Small intestine (tissue), 7 donors: ENCODE data around the gene DOHH. TPM values are rescaled to one million over a fixed set of nuclear protein-coding genes. Genes with fewer than 3 reads are reported as not detected.

Experiments
- DNase-seq, 2 donors: peaks; one replicate each; pipeline versions ENCODE4 v3.0.0 to v3.0.0-alpha.2; 2013
- FAIRE-seq: peaks from 2 replicates; lab custom pipeline; 2012; peaks lifted over from hg19 to GRCh38; lab: Jason Lieb, UNC
- H3K27ac ChIP-seq, 3 donors: one replicate each; pipeline ENCODE4 v1.5.1; 2013; ENCODE audit warnings: low read length in 2 of 3, mild to moderate bottlenecking in 2 of 3, control low read depth in 1 of 3, inconsistent platforms in 1 of 3, low read depth in 1 of 3, moderate library complexity in 1 of 3
- H3K27me3 ChIP-seq, 3 donors: one replicate each; pipeline ENCODE4 v1.6.1; 2013; ENCODE audit warnings: low read length in 3 of 3, inconsistent platforms in 1 of 3; ENCODE audit not compliant: control insufficient read depth in 3 of 3, insufficient read depth in 3 of 3
- H3K36me3 ChIP-seq, 3 donors: one replicate each; pipeline ENCODE4 v1.6.1; 2013; ENCODE audit warnings: low read length in 3 of 3, inconsistent platforms in 1 of 3, low read depth in 1 of 3, mild to moderate bottlenecking in 1 of 3, moderate library complexity in 1 of 3; ENCODE audit not compliant: control insufficient read depth in 3 of 3, insufficient read depth in 2 of 3
- H3K4me1 ChIP-seq, 3 donors: one replicate each; pipeline ENCODE4 v1.6.1; 2013; ENCODE audit warnings: low read length in 2 of 3, inconsistent platforms in 1 of 3, low read depth in 1 of 3, mild to moderate bottlenecking in 1 of 3, moderate library complexity in 1 of 3; ENCODE audit not compliant: control insufficient read depth in 3 of 3, insufficient read depth in 2 of 3
- H3K4me3 ChIP-seq, 3 donors: one replicate each; pipeline ENCODE4 v1.5.1; 2013; ENCODE audit warnings: low read length in 3 of 3, control low read depth in 1 of 3, inconsistent platforms in 1 of 3, low read depth in 1 of 3, mild to moderate bottlenecking in 1 of 3, moderate library complexity in 1 of 3
- H3K9me3 ChIP-seq, 2 donors: one replicate each; pipeline ENCODE4 v1.6.1; 2013; ENCODE audit warnings: low read depth in 1 of 2, low read length in 1 of 2; ENCODE audit not compliant: control insufficient read depth in 2 of 2, insufficient read depth in 1 of 2
- WGBS, 3 donors: extraction: QIAGEN DNeasy Blood & Tissue Kit; methylation state at CpG; one replicate each; pipeline ENCODE4 v1.1.7; 2013; 5-methylcytosine and 5-hydroxymethylcytosine counted together
- polyA plus RNA-seq, 4 donors: library from polyadenylated mRNA; stranded (reverse) in 3 of 4; unstranded in 1 of 4; fragments of 200-250 nt in 3 of 4; fragments of 120-200 nt in 1 of 4; gene quantifications; one replicate each; pipeline versions ENCODE4 v1.2.1 to v1.2.3, GENCODE V29; 2013
- donor health status: healthy with polysubstance abuse.
- donor health status: control.
- donor health status: control.
- donor health status: Bipolar disorder and iron deficiency.
- donor health status: healthy.

Gene DOHH
- polyA plus RNA-seq, 4 donors: 5.4 to 18.4 (median 8.4) TPM

- FAIRE-seq (no peak), DNase-seq (peak; percentile 60 to 62)
- Histone ChIP-seq H3K9me3 (no peaks in the 10 kb centered on the region), H3K27ac (no peak overlapping the region), H3K4me3 (no peak overlapping the region), H3K27me3 (no peaks in the 10 kb centered on the region), H3K36me3 (peaks cover 0 to 57% (median 5%) of the 10 kb centered on the region in 3 donors), H3K4me1 (no peaks in the 10 kb centered on the region)
- WGBS, 3 donors: 36 to 62% (median 56%) methylated on average over 20 to 30 of the region's 30 CpGs
Measured at GRCh38 chr19:3544742-3545668, 44.5 kb upstream of the DOHH start.

- WGBS, 3 donors: 85 to 87% (median 85%) methylated on average over 8 to 9 of the region's 9 CpGs
- peaks cover 0 to 64% (median 5%) of the 10 kb centered on the region in 3 donors for H3K36me3 ChIP-seq
- H3K4me3 ChIP-seq: no peak overlapping the region
- no peaks in the 10 kb centered on the region for H3K4me1 ChIP-seq
- no peak for DNase-seq
- H3K27me3 ChIP-seq: no peaks in the 10 kb centered on the region
- peaks cover 0 to 4% of the 10 kb centered on the region in 2 donors for H3K9me3 ChIP-seq
- H3K27ac ChIP-seq: no peak overlapping the region
- FAIRE-seq: no peak
Measured at GRCh38 chr19:3544058-3544376, 43.5 kb upstream of the DOHH start.

GRCh38 chr19:3543150-3544057 is 42.9 kb upstream of the DOHH start:
- no peaks in the 10 kb centered on the region for H3K27me3 ChIP-seq
- 76 to 86% (median 84%) methylated on average over 37 to 47 of the region's 47 CpGs for WGBS, 3 donors
- H3K36me3 ChIP-seq: peaks cover 0 to 64% (median 3%) of the 10 kb centered on the region in 3 donors
- H3K27ac ChIP-seq: no peak overlapping the region
- H3K4me1 ChIP-seq: no peaks in the 10 kb centered on the region
- DNase-seq (no peak), FAIRE-seq (no peak)
- peaks cover 0 to 4% of the 10 kb centered on the region in 2 donors for H3K9me3 ChIP-seq
- H3K4me3 ChIP-seq: no peak overlapping the region

GRCh38 chr19:3539756-3540118 is 39.3 kb upstream of the DOHH start:
- DNase-seq (no peak), FAIRE-seq (no peak)
- Histone ChIP-seq H3K27me3 (no peaks in the 10 kb centered on the region), H3K4me1 (no peaks in the 10 kb centered on the region), H3K9me3 (peaks cover 0 to 4% of the 10 kb centered on the region in 2 donors), H3K4me3 (no peak overlapping the region), H3K27ac (no peak overlapping the region), H3K36me3 (peaks cover 4 to 70% (median 13%) of the 10 kb centered on the region in 3 donors)
- WGBS, 3 donors: 83 to 96% (median 93%) methylated on average over 1 of the region's 1 CpG

- WGBS, 3 donors: 64 to 76% (median 76%) methylated on average over 26 to 28 of the region's 28 CpGs
- Histone ChIP-seq H3K27ac (no peak within 1 kb of the TSS), H3K27me3 (no peaks in the 10 kb centered on the region), H3K36me3 (peaks cover 8 to 70% (median 19%) of the 10 kb centered on the region in 3 donors), H3K4me1 (no peaks in the 10 kb centered on the region), H3K9me3 (peaks cover 0 to 4% of the 10 kb centered on the region in 2 donors), H3K4me3 (no peak within 1 kb of the TSS)
- no peak for DNase-seq
- FAIRE-seq: no peak
Measured at GRCh38 chr19:3538965-3539755, 38.7 kb upstream of the DOHH start, which contains the start of gene TEKTIP1. TEKTIP1 (plus strand) TSS chr19:3539174; CDS start chr19:3539178, 4 bp downstream.

- H3K27ac ChIP-seq: no peak overlapping the region
- 80 to 87% (median 81%) methylated on average over 25 of the region's 25 CpGs for WGBS, 3 donors
- peaks cover 8 to 70% (median 23%) of the 10 kb centered on the region in 3 donors for H3K36me3 ChIP-seq
- FAIRE-seq (no peak), DNase-seq (no peak)
- no peaks in the 10 kb centered on the region for H3K4me1 ChIP-seq
- H3K27me3 ChIP-seq: no peaks in the 10 kb centered on the region
- no peak overlapping the region for H3K4me3 ChIP-seq
- H3K9me3 ChIP-seq: peaks cover 0 to 4% of the 10 kb centered on the region in 2 donors
Measured at GRCh38 chr19:3538258-3538929, 37.9 kb upstream of the DOHH start.

- H3K9me3 ChIP-seq: peaks cover 0 to 4% of the 10 kb centered on the region in 2 donors
- H3K27ac ChIP-seq: no peak overlapping the region
- H3K4me1 ChIP-seq: no peaks in the 10 kb centered on the region
- no peak overlapping the region for H3K4me3 ChIP-seq
- peaks cover 8 to 73% (median 30%) of the 10 kb centered on the region in 3 donors for H3K36me3 ChIP-seq
- H3K27me3 ChIP-seq: no peaks in the 10 kb centered on the region
- no peak for FAIRE-seq
- WGBS, 3 donors: 82 to 89% (median 83%) methylated on average over 20 to 22 of the region's 22 CpGs
- DNase-seq: no peak
Measured at GRCh38 chr19:3537438-3538240, 37.2 kb upstream of the DOHH start.
